SU-DHL-6 (cell line): Measurements from ENCODE around the gene TMEM132A.

Experiments used
- CTCF ChIP-seq: fragments of 200-600 bp; sonication (generic); IDR thresholded peaks from one replicate; pipeline ENCODE4 v1.5.1; 2017; ENCODE audit warnings: antibody characterized with exemption, mild to moderate bottlenecking, low read length, moderate library complexity; ENCODE audit not compliant: insufficient read depth, poor library complexity, severe bottlenecking
- EZH2phosphoT487 ChIP-seq: fragments of 200-600 bp; sonication (generic), shearing (Covaris generic); conservative IDR thresholded peaks from 2 replicates; pipeline ENCODE4 v1.6.1; 2018; ENCODE audit warnings: mild to moderate bottlenecking, antibody characterized with exemption, low read length, moderate library complexity, mixed read lengths

GRCh38 chr11:60985991-60986915 lies 62.0 kb downstream of the TMEM132A start:
- TF ChIP-seq CTCF (no peak), EZH2phosphoT487 (no peak)
